Dendritic cell treated with granulocyte-macrophage colony-stimulating factor and Interleukin-4, amounts not matched to agents 40 ng/mL and 50 ng/mL, for 4 days (primary cell): ENCODE results near the gene CARHSP1.

Experiments
- H3K27ac Mint-ChIP-seq: one replicate; pipeline ENCODE4 v1.8.0; 2022; ENCODE audit warnings: mild to moderate bottlenecking, mixed read lengths
- H3K27me3 Mint-ChIP-seq: one replicate; pipeline ENCODE4 v1.8.0; 2022; ENCODE audit warnings: mild to moderate bottlenecking, mixed read lengths
- H3K36me3 Mint-ChIP-seq: one replicate; pipeline ENCODE4 v1.8.0; 2022; ENCODE audit warnings: low read depth, mixed read lengths
- H3K4me1 Mint-ChIP-seq: one replicate; pipeline ENCODE4 v1.8.0; 2022; ENCODE audit warnings: low read depth, mixed read lengths
- H3K4me3 Mint-ChIP-seq: one replicate; pipeline ENCODE4 v1.8.0; 2022; ENCODE audit warnings: mild to moderate bottlenecking, moderate library complexity, mixed read lengths
- H3K9me3 Mint-ChIP-seq: one replicate; pipeline ENCODE4 v1.8.0; 2022; ENCODE audit warnings: mixed read lengths
- intact Hi-C: fragments of 100-400 bp; cut with micrococcal nuclease; formaldehyde crosslinking; loops from one replicate; pipeline ENCODE4 v1.15.0; 2022

CARHSP1 gene

GRCh38 chr16:8903004-8903403 lies 34.2 kb upstream of the CARHSP1 start:
- H3K9me3 Mint-ChIP-seq = no peaks in the 10 kb centered on the region
- no peaks in the 10 kb centered on the region for H3K27me3 Mint-ChIP-seq
- intact Hi-C loops = loop anchor here (10.0 kb wide), 2 partner anchors 202 to 232 kb away; no protein-coding TSS in a partner anchor
- peaks cover 1% of the 10 kb centered on the region for H3K4me1 Mint-ChIP-seq
- no peak overlapping the region for H3K4me3 Mint-ChIP-seq
- H3K27ac Mint-ChIP-seq = no peak overlapping the region
- H3K36me3 Mint-ChIP-seq = peaks cover 98% of the 10 kb centered on the region

GRCh38 chr16:8901320-8901861 lies 32.6 kb upstream of the CARHSP1 start:
- Mint-ChIP-seq H3K27me3 (no peaks in the 10 kb centered on the region), H3K36me3 (peaks cover 100% of the 10 kb centered on the region), H3K27ac (no peak overlapping the region), H3K4me1 (no peaks in the 10 kb centered on the region), H3K9me3 (no peaks in the 10 kb centered on the region), H3K4me3 (no peak overlapping the region)
- intact Hi-C loops = loop anchor here (10.0 kb wide), 2 partner anchors 203 to 233 kb away; no protein-coding TSS in a partner anchor

- Mint-ChIP-seq H3K27ac (no peak overlapping the region), H3K27me3 (no peaks in the 10 kb centered on the region), H3K4me1 (no peaks in the 10 kb centered on the region), H3K36me3 (peaks cover 99% of the 10 kb centered on the region), H3K9me3 (no peaks in the 10 kb centered on the region), H3K4me3 (no peak overlapping the region)
- intact Hi-C loops = loop anchor here (10.0 kb wide), 2 partner anchors 204 to 234 kb away; no protein-coding TSS in a partner anchor
Observed at GRCh38 chr16:8900343-8900742, 31.5 kb upstream of the CARHSP1 start.

GRCh38 chr16:8899709-8900317 lies 31.0 kb upstream of the CARHSP1 start:
- no peaks in the 10 kb centered on the region for H3K9me3 Mint-ChIP-seq
- H3K4me3 Mint-ChIP-seq = no peak overlapping the region
- no peaks in the 10 kb centered on the region for H3K4me1 Mint-ChIP-seq
- peaks cover 99% of the 10 kb centered on the region for H3K36me3 Mint-ChIP-seq
- intact Hi-C loops = loop anchor here (10.0 kb wide), 2 partner anchors 205 to 235 kb away; no protein-coding TSS in a partner anchor
- no peaks in the 10 kb centered on the region for H3K27me3 Mint-ChIP-seq
- no peak overlapping the region for H3K27ac Mint-ChIP-seq

- Mint-ChIP-seq H3K4me1 (no peaks in the 10 kb centered on the region), H3K36me3 (peaks cover 99% of the 10 kb centered on the region), H3K27me3 (no peaks in the 10 kb centered on the region), H3K4me3 (no peak overlapping the region), H3K27ac (no peak overlapping the region), H3K9me3 (no peaks in the 10 kb centered on the region)
- intact Hi-C loops = no loop called here
Observed at GRCh38 chr16:8898660-8899318, 30.0 kb upstream of the CARHSP1 start.

GRCh38 chr16:8894736-8895334 lies 26.0 kb upstream of the CARHSP1 start:
- Mint-ChIP-seq H3K27me3 (no peaks in the 10 kb centered on the region), H3K27ac (no peak overlapping the region), H3K4me3 (no peak overlapping the region)

GRCh38 chr16:8893976-8894690 lies 25.3 kb upstream of the CARHSP1 start:
- no peaks in the 10 kb centered on the region for H3K9me3 Mint-ChIP-seq
- intact Hi-C loops = no loop called here
- H3K4me1 Mint-ChIP-seq = no peaks in the 10 kb centered on the region
- H3K27me3 Mint-ChIP-seq = no peaks in the 10 kb centered on the region
- H3K4me3 Mint-ChIP-seq = no peak overlapping the region
- peaks cover 97% of the 10 kb centered on the region for H3K36me3 Mint-ChIP-seq
- no peak overlapping the region for H3K27ac Mint-ChIP-seq

More at GRCh38 chr16:8894736-8895334, 26.0 kb upstream of the CARHSP1 start:
- Mint-ChIP-seq H3K36me3 (peaks cover 99% of the 10 kb centered on the region), H3K9me3 (no peaks in the 10 kb centered on the region), H3K4me1 (no peaks in the 10 kb centered on the region)
- intact Hi-C loops = no loop called here

- H3K27ac Mint-ChIP-seq = no peak overlapping the region
- intact Hi-C loops = no loop called here
- H3K9me3 Mint-ChIP-seq = no peaks in the 10 kb centered on the region
- H3K27me3 Mint-ChIP-seq = no peaks in the 10 kb centered on the region
- no peak overlapping the region for H3K4me3 Mint-ChIP-seq
- H3K36me3 Mint-ChIP-seq = peaks cover 90% of the 10 kb centered on the region
- H3K4me1 Mint-ChIP-seq = no peaks in the 10 kb centered on the region
Observed at GRCh38 chr16:8893426-8893825, 24.6 kb upstream of the CARHSP1 start.

GRCh38 chr16:8892101-8892575 lies 23.3 kb upstream of the CARHSP1 start:
- no peak overlapping the region for H3K27ac Mint-ChIP-seq
- H3K4me1 Mint-ChIP-seq = peaks cover 4% of the 10 kb centered on the region
- peaks cover 9% of the 10 kb centered on the region for H3K27me3 Mint-ChIP-seq
- H3K36me3 Mint-ChIP-seq = peaks cover 89% of the 10 kb centered on the region
- no peaks in the 10 kb centered on the region for H3K9me3 Mint-ChIP-seq
- H3K4me3 Mint-ChIP-seq = no peak overlapping the region
- intact Hi-C loops = no loop called here

GRCh38 chr16:8890549-8890921 lies 21.7 kb upstream of the CARHSP1 start:
- H3K4me1 Mint-ChIP-seq = peaks cover 7% of the 10 kb centered on the region
- no peaks in the 10 kb centered on the region for H3K9me3 Mint-ChIP-seq
- H3K4me3 Mint-ChIP-seq = no peak overlapping the region
- intact Hi-C loops = no loop called here
- H3K27ac Mint-ChIP-seq = no peak overlapping the region
- peaks cover 76% of the 10 kb centered on the region for H3K36me3 Mint-ChIP-seq
- H3K27me3 Mint-ChIP-seq = peaks cover 24% of the 10 kb centered on the region

- intact Hi-C loops = no loop called here
- H3K27me3 Mint-ChIP-seq = peaks cover 24% of the 10 kb centered on the region
- H3K4me1 Mint-ChIP-seq = peaks cover 7% of the 10 kb centered on the region
- no peak overlapping the region for H3K27ac Mint-ChIP-seq
- H3K4me3 Mint-ChIP-seq = no peak overlapping the region
- H3K36me3 Mint-ChIP-seq = peaks cover 71% of the 10 kb centered on the region
- no peaks in the 10 kb centered on the region for H3K9me3 Mint-ChIP-seq
Observed at GRCh38 chr16:8889893-8890548, 21.2 kb upstream of the CARHSP1 start.

- Mint-ChIP-seq H3K9me3 (no peaks in the 10 kb centered on the region), H3K4me1 (peaks cover 7% of the 10 kb centered on the region), H3K27me3 (peaks cover 24% of the 10 kb centered on the region), H3K4me3 (no peak overlapping the region), H3K27ac (no peak overlapping the region), H3K36me3 (peaks cover 63% of the 10 kb centered on the region)
- intact Hi-C loops = no loop called here
Observed at GRCh38 chr16:8888951-8889892, 20.4 kb upstream of the CARHSP1 start.
